HepG2 (cell line): Measurements from ENCODE around the gene BCAS3. TPM values are rescaled to one million over a fixed set of nuclear protein-coding genes. Genes with fewer than 3 reads are reported as not detected.

ENCODE experiments used
- HIVEP1 ChIP-seq: sonication (generic); formaldehyde crosslinking; IDR thresholded peaks from 2 replicates; pipeline ENCODE4 v1.4.0; 2020; ENCODE audit warnings: mild to moderate bottlenecking, missing genetic modification reagents
- KMT2A ChIP-seq: sonication (generic); formaldehyde crosslinking; IDR thresholded peaks from 2 replicates; pipeline ENCODE4 v1.4.0; 2020; ENCODE audit warnings: missing genetic modification reagents
- KMT2B ChIP-seq: IDR thresholded peaks from 2 replicates; pipeline ENCODE4 v1.6.1; 2016; ENCODE audit warnings: missing genetic modification reagents, missing compliant biosample characterization
- MAX ChIP-seq: IDR thresholded peaks from 2 replicates; pipeline ENCODE4 v1.6.1; 2012; ENCODE audit warnings: inconsistent platforms
- NR2F6 ChIP-seq, 2 experiments: IDR thresholded peaks; 2 replicates each; pipeline ENCODE4 v1.6.1; 2016; ENCODE audit warnings: antibody characterized with exemption in 1 of 2, mild to moderate bottlenecking in 1 of 2
- PITX1 ChIP-seq: sonication (generic); formaldehyde crosslinking; IDR thresholded peaks from 2 replicates; pipeline ENCODE4 v1.5.1; 2020; ENCODE audit warnings: mild to moderate bottlenecking, missing genetic modification reagents
- PRPF4 ChIP-seq: fragments of 200-400 bp; formaldehyde crosslinking; IDR thresholded peaks from 2 replicates; pipeline ENCODE4 v1.6.1; 2016; ENCODE audit warnings: low read length, low read depth; ENCODE audit not compliant: poor library complexity, severe bottlenecking
- RFXANK ChIP-seq: IDR thresholded peaks from 2 replicates; pipeline ENCODE4 v1.6.1; 2016
- SMAD1 ChIP-seq: sonication (generic); formaldehyde crosslinking; IDR thresholded peaks from 2 replicates; pipeline ENCODE4 v1.4.0; 2020; ENCODE audit warnings: missing genetic modification reagents, low read depth, mild to moderate bottlenecking, borderline replicate concordance
- TEAD3 ChIP-seq: optimal IDR thresholded peaks from 2 replicates; pipeline ENCODE3; 2016; ENCODE audit warnings: borderline replicate concordance
- THAP9 ChIP-seq: sonication (generic); formaldehyde crosslinking; IDR thresholded peaks from 2 replicates; pipeline ENCODE4; 2020; ENCODE audit warnings: missing genetic modification reagents, mild to moderate bottlenecking, borderline replicate concordance
- THYN1 ChIP-seq: sonication (generic); formaldehyde crosslinking; IDR thresholded peaks from 2 replicates; pipeline ENCODE4 v1.8.1; 2023; ENCODE audit warnings: low read depth, mild to moderate bottlenecking, moderate library complexity, missing genetic modification reagents, borderline replicate concordance
- ZFP36 ChIP-seq: fragments of 150-350 bp; IDR thresholded peaks from 2 replicates; pipeline ENCODE4 v1.6.1; 2018; ENCODE audit warnings: borderline replicate concordance, low read length, low read depth; ENCODE audit not compliant: partially characterized antibody
- ZMYM3 ChIP-seq: sonication (generic); formaldehyde crosslinking; IDR thresholded peaks from 2 replicates; pipeline ENCODE4 v1.5.1; 2020; ENCODE audit warnings: mild to moderate bottlenecking, missing genetic modification reagents
- ZNF143 ChIP-seq: sonication (generic); formaldehyde crosslinking; IDR thresholded peaks from 2 replicates; pipeline ENCODE4 v1.4.0; 2020; ENCODE audit warnings: missing genetic modification reagents
- ZNF205 ChIP-seq: IDR thresholded peaks from 2 replicates; pipeline ENCODE4 v1.6.1; 2018; ENCODE audit warnings: missing biosample characterization, missing genetic modification reagents
- ZNF263 ChIP-seq: sonication (generic); formaldehyde crosslinking; IDR thresholded peaks from 2 replicates; pipeline ENCODE4 v1.4.0; 2020; ENCODE audit warnings: missing genetic modification reagents
- ZNF292 ChIP-seq: sonication (generic); formaldehyde crosslinking; IDR thresholded peaks from 2 replicates; pipeline ENCODE4 v1.8.1; 2022; ENCODE audit warnings: mild to moderate bottlenecking, low read depth, missing genetic modification reagents, borderline replicate concordance
- ZNF770 ChIP-seq: sonication (generic); formaldehyde crosslinking; IDR thresholded peaks from 2 replicates; pipeline ENCODE4 v1.5.0; 2020; ENCODE audit warnings: mild to moderate bottlenecking, missing genetic modification reagents
- polyA plus RNA-seq, 8 experiments: library from polyadenylated mRNA; depleted of rRNA in 3 of 8; stranded (reverse) in 7 of 8; unstranded in 1 of 8; fragments of >200 nt; fragmentation: Illumina TruSeq in 4 of 8; extraction: Trizol in 4 of 8; gene quantifications; 2 replicates each; pipeline versions ENCODE4 v1.2.1 to v1.2.3, GENCODE V29; 2011 to 2016; ENCODE audit warnings: low read depth in 4 of 8, missing spikeins in 1 of 8, mixed read lengths in 1 of 8; ENCODE audit not compliant: insufficient read depth in 1 of 8
- total RNA-seq, 5 experiments: library from RNA; depleted of rRNA; stranded (reverse); fragments of >200 nt; fragmentation: Illumina TruSeq; extraction: Trizol; gene quantifications; 2 replicates each; pipeline ENCODE4 v1.2.3, GENCODE V29; 2016; ENCODE audit warnings: low read depth in 1 of 5

BCAS3 gene
- total and polyA plus RNA-seq, 2 of the 13 experiments (the other 11 are each of a cell fraction or from before 2014, with no cell fraction given), result 10.7 to 11.2 TPM

GRCh38 chr17:61379457-61380216 lies 702.0 kb downstream of the BCAS3 start (continued):
- no peak for TF ChIP-seq TEAD3 (CRISPR knock-in tag)
- no peak for TF ChIP-seq SMAD1 (CRISPR knock-in tag)
- peak; percentile 15; the same call in 1 of the 2 replicates for TF ChIP-seq ZMYM3 (CRISPR knock-in tag)
- peak; percentile 6; the same call in 1 of the 2 replicates for TF ChIP-seq THAP9 (CRISPR knock-in tag)
- TF ChIP-seq PITX1, result peak; percentile 7; the same call in 1 of the 2 replicates
- peak; percentile 62 for TF ChIP-seq NR2F6 (IDR thresholded peaks at IDR 0.05)
- TF ChIP-seq NR2F6 (CRISPR knock-in tag; IDR thresholded peaks at IDR 0.05), result peak; percentile 78
- TF ChIP-seq ZNF263 (CRISPR knock-in tag), result no peak
- TF ChIP-seq ZNF292 (CRISPR knock-in tag), result peak; percentile 61; the same call in 1 of the 2 replicates
- no peak for TF ChIP-seq ZNF205 (CRISPR knock-in tag)
- no peak for TF ChIP-seq ZNF143 (CRISPR knock-in tag)
- no peak for TF ChIP-seq MAX
- no peak for TF ChIP-seq KMT2B
- TF ChIP-seq HIVEP1 (CRISPR knock-in tag), result no peak
- no peak for TF ChIP-seq ZNF770 (CRISPR knock-in tag)
- TF ChIP-seq PRPF4, result no peak
- TF ChIP-seq RFXANK, result no peak
- no peak for TF ChIP-seq ZFP36
- no peak for TF ChIP-seq KMT2A (CRISPR knock-in tag)
- TF ChIP-seq THYN1 (CRISPR knock-in tag), result no peak
